B cell (primary cell): ENCODE data around the gene ESRRB. TPM values are rescaled to one million over a fixed set of nuclear protein-coding genes. Genes with fewer than 3 reads are reported as not detected.

Experiments
- ATAC-seq: fragments of 200-7000 bp; cut with Tn5 transposase; one replicate; pipeline ENCODE4 v1.10.0; 2021; ENCODE audit warnings: low read depth, mild to moderate bottlenecking, moderate number of reproducible peaks, moderate library complexity
- CTCF ChIA-PET: fragments of 350-600 bp; sonication (Branson Sonifier 250); formaldehyde crosslinking; loops from one replicate; lab custom pipeline; 2021; ENCODE audit warnings: antibody characterized with exemption, inconsistent platforms; lab: Charles Lee
- POLR2A ChIA-PET: fragments of 350-600 bp; sonication (Branson Sonifier 250); formaldehyde crosslinking; loops from one replicate; lab custom pipeline; 2021; ENCODE audit warnings: antibody characterized with exemption; lab: Charles Lee
- DNase-seq: peaks from one replicate; pipeline ENCODE4 v3.0.0; 2013
- H2AFZ ChIP-seq: 2 replicates; pipeline ENCODE4 v1.6.1; 2012; ENCODE audit warnings: mild to moderate bottlenecking, low read depth, low read length; ENCODE audit not compliant: insufficient read depth, poor library complexity, severe bottlenecking
- H3K27ac ChIP-seq, 2 donors: 1 replicate in 1 of 2; 2 replicates in 1 of 2; pipeline ENCODE4 v1.5.1; 2012 to 2013; ENCODE audit warnings: low read length in 2 of 2, mild to moderate bottlenecking in 2 of 2, moderate library complexity in 1 of 2
- H3K27me3 ChIP-seq, 4 experiments: fragments of 200-600 bp in 1 of 4; sonication (generic) in 1 of 4; replicated peaks in 1 of 4; 1 replicate in 2 of 4; 2 replicates in 2 of 4; pipeline versions ENCODE4 v1.6.1 to v1.7.0; 2013 to 2016; ENCODE audit warnings: low read length in 3 of 4, mild to moderate bottlenecking in 2 of 4, mixed read lengths in 1 of 4, moderate library complexity in 1 of 4; ENCODE audit not compliant: insufficient read depth in 4 of 4, control insufficient read depth in 3 of 4; ENCODE audit errors: control extremely low read depth in 1 of 4
- H3K36me3 ChIP-seq, 2 experiments: replicated peaks in 1 of 2; 1 replicate in 1 of 2; 2 replicates in 1 of 2; pipeline versions ENCODE4 v1.6.1 to v1.7.1; 2013; ENCODE audit warnings: low read length in 1 of 2; ENCODE audit not compliant: insufficient read depth in 2 of 2, control insufficient read depth in 1 of 2; ENCODE audit errors: control extremely low read depth in 1 of 2, extremely low read depth in 1 of 2
- H3K4me1 ChIP-seq, 2 donors: fragments of 200-600 bp in 1 of 2; sonication (generic) in 1 of 2; 1 replicate in 1 of 2; 2 replicates in 1 of 2; pipeline versions ENCODE4 v1.5.1 to v1.6.1; 2013 to 2017; ENCODE audit warnings: low read length in 2 of 2; ENCODE audit not compliant: control insufficient read depth in 2 of 2, insufficient read depth in 2 of 2
- H3K4me2 ChIP-seq: replicated peaks from 2 replicates; pipeline ENCODE3; 2012; ENCODE audit warnings: mild to moderate bottlenecking, low read depth, low read length; ENCODE audit not compliant: poor library complexity, severe bottlenecking
- H3K4me3 ChIP-seq, 5 experiments: fragments of 200-600 bp in 1 of 5; sonication (generic) in 1 of 5; 1 replicate in 3 of 5; 2 replicates in 2 of 5; pipeline versions ENCODE4 v1.5.1 to v1.7.0; 2011 to 2016; ENCODE audit warnings: low read length in 4 of 5, mild to moderate bottlenecking in 4 of 5, low read depth in 2 of 5, control low read depth in 1 of 5, moderate library complexity in 1 of 5; ENCODE audit not compliant: insufficient read depth in 1 of 5; ENCODE audit errors: control extremely low read depth in 1 of 5, extremely low read depth in 1 of 5
- H3K79me2 ChIP-seq: fragments of 200-600 bp; sonication (generic); one replicate; pipeline ENCODE4 v1.6.0; 2016; ENCODE audit warnings: low read length; ENCODE audit not compliant: control insufficient read depth, insufficient read depth
- H3K9ac ChIP-seq: fragments of 200-600 bp; sonication (generic); 2 replicates; pipeline ENCODE4 v1.6.1; 2017; ENCODE audit warnings: mild to moderate bottlenecking, low read length, moderate library complexity
- H3K9me3 ChIP-seq, 3 donors: one replicate each; pipeline versions ENCODE4 v1.6.1 to v1.7.1; 2013; ENCODE audit warnings: low read length in 2 of 3; ENCODE audit not compliant: control insufficient read depth in 2 of 3, insufficient read depth in 1 of 3; ENCODE audit errors: control extremely low read depth in 1 of 3
- H4K20me1 ChIP-seq: 2 replicates; pipeline ENCODE4 v1.6.0; 2012; ENCODE audit warnings: mild to moderate bottlenecking, low read length; ENCODE audit not compliant: insufficient read depth, control insufficient read depth, poor library complexity, severe bottlenecking
- H3K27ac Mint-ChIP-seq: one replicate; pipeline ENCODE4 v1.8.0; 2021; ENCODE audit warnings: mixed read lengths
- H3K27me3 Mint-ChIP-seq: one replicate; pipeline ENCODE4 v1.8.0; 2021; ENCODE audit warnings: mixed read lengths
- H3K4me1 Mint-ChIP-seq: one replicate; pipeline ENCODE4 v1.8.0; 2021; ENCODE audit warnings: mixed read lengths
- H3K4me3 Mint-ChIP-seq: one replicate; pipeline ENCODE4 v1.8.0; 2021; ENCODE audit warnings: mixed read lengths
- H3K9me3 Mint-ChIP-seq: one replicate; pipeline ENCODE4 v1.8.0; 2022; ENCODE audit warnings: mixed read lengths; ENCODE audit not compliant: insufficient read depth
- CTCF ChIP-seq: fragments of 200-600 bp; IDR thresholded peaks from one replicate; pipeline ENCODE4 v1.8.0; 2022; ENCODE audit warnings: antibody characterized with exemption, mild to moderate bottlenecking
- EZH2 ChIP-seq: IDR thresholded peaks from 2 replicates; pipeline ENCODE4 v1.6.1; 2012; ENCODE audit warnings: borderline replicate concordance, low read depth, mild to moderate bottlenecking, moderate library complexity, low read length; ENCODE audit not compliant: insufficient read depth, poor library complexity, severe bottlenecking
- WGBS: methylation state at CpG from one replicate; pipeline ENCODE4 v1.1.5; 2013; ENCODE audit warnings: missing lambda C conversion rate; ENCODE audit not compliant: insufficient coverage; 5-methylcytosine and 5-hydroxymethylcytosine counted together
- intact Hi-C: fragments of 100-400 bp; cut with micrococcal nuclease; formaldehyde crosslinking; loops from one replicate; pipeline ENCODE4 v1.10.0; 2022
- polyA plus RNA-seq: library from polyadenylated mRNA; depleted of rRNA; stranded (reverse); fragments of >200 nt; gene quantifications from 2 replicates; pipeline ENCODE4 v1.2.3, GENCODE V29; 2012
- total RNA-seq, 2 donors: library from RNA; stranded (reverse); fragments of 120-200 nt in 1 of 2; gene quantifications; 1 replicate in 1 of 2; 2 replicates in 1 of 2; pipeline versions ENCODE4 v1.2.3 to v1.2.4, GENCODE V29; 2013 to 2022

ESRRB gene
- total and polyA plus RNA-seq, 2 donors (not counting 1 experiment from before 2014, with no cell fraction given), result 0.13 TPM; not detected in 1

DNA sequence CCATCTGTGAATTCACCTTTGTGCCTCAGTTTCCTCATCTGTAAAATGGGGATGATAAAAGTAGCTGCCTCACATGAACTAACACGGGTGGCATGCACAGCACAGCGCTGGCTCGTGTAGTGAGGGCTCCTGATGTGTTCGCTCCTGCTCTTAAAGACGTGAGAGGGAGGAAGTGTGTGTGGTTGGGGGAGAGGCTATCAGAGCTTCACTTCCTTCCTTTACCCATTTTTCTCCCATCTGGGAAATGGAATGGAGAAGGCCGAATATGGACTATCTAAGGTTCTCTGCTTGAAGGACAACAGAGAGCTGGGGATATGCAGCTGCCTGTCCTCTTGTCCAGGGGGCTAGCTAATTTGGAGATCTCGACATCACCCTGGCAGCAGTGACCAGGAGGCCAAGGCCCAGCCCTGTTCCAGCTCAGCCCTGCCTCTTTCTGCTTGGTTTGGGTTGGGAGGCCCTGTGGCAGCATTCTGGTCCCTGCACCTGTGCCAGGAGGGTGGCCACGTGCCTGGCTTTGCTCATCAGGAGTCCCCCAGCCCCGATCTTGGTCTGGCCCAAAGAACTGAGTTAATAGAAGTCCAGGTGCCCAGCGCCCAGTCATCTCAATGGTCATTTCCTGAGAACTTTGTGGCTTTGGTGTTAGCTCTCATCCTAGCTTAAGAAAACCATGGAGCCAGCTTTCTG, 44.5 kb upstream of the ESRRB start:
- H3K27ac ChIP-seq, result no peak overlapping the region
- intact Hi-C loops, result no loop called here
- no peak for ATAC-seq
- no peak overlapping the region for H3K4me2 ChIP-seq
- 42% methylated on average over 8 of the region's 10 CpGs for WGBS
- DNase-seq, result no peak
- no peaks in the 10 kb centered on the region for H4K20me1 ChIP-seq
- TF ChIP-seq EZH2, result no peak
- TF ChIP-seq CTCF, result no peak
- H3K9me3 ChIP-seq, result no peaks in the 10 kb centered on the region
- H3K27me3 Mint-ChIP-seq, result peaks cover 35% of the 10 kb centered on the region
- peaks cover 0 to 21% (median 8%) of the 10 kb centered on the region in 4 experiments for H3K27me3 ChIP-seq
- H3K36me3 ChIP-seq, result no peaks in the 10 kb centered on the region
- H2AFZ ChIP-seq, result no peak overlapping the region
- no peaks in the 10 kb centered on the region for H3K79me2 ChIP-seq
- H3K4me3 ChIP-seq, result no peak overlapping the region
- H3K9ac ChIP-seq, result no peak overlapping the region
- POLR2A ChIA-PET, result no interaction called here
- no peak overlapping the region for H3K4me3 Mint-ChIP-seq
- CTCF ChIA-PET, result no interaction called here
- H3K4me1 Mint-ChIP-seq, result peaks cover 2% of the 10 kb centered on the region
- H3K27ac Mint-ChIP-seq, result no peak overlapping the region
- no peaks in the 10 kb centered on the region for H3K4me1 ChIP-seq
- H3K9me3 Mint-ChIP-seq, result no peaks in the 10 kb centered on the region

DNA sequence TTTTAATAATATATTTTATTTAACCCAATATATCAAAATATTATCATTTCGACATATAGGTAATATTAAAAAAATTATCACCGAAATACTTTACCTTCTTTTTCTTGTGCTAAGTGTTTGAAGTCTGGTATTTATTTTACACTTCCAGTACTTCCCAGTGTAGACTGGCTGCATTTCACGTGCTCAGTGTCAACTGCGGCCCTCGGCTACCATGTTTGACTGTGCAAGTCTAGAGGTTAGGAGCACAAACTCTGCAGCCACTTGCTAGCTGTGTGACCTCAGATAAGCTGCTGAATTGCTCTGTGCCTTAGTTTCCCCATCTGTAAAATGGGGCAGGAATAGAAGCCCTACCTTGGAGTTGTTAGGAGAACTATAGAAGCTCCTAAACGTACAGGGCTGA, 42.3 kb upstream of the ESRRB start:
- Mint-ChIP-seq H3K9me3 (no peaks in the 10 kb centered on the region), H3K27ac (no peak overlapping the region), H3K4me1 (peaks cover 2% of the 10 kb centered on the region), H3K27me3 (peaks cover 29% of the 10 kb centered on the region), H3K4me3 (no peak overlapping the region)
- peaks cover 0 to 3% (median 0%) of the 10 kb centered on the region in 3 donors for H3K9me3 ChIP-seq
- H3K4me1 ChIP-seq, result no peaks in the 10 kb centered on the region
- DNase-seq (no peak), ATAC-seq (no peak)
- intact Hi-C loops, result no loop called here
- no peak overlapping the region for H3K4me2 ChIP-seq
- no peaks in the 10 kb centered on the region for H4K20me1 ChIP-seq
- no peak overlapping the region for H3K9ac ChIP-seq
- no peak overlapping the region for H3K27ac ChIP-seq
- no peaks in the 10 kb centered on the region for H3K79me2 ChIP-seq
- H3K36me3 ChIP-seq, result no peaks in the 10 kb centered on the region
- no peak for TF ChIP-seq CTCF
- TF ChIP-seq EZH2, result no peak
- WGBS, result 100% methylated on average over 2 of the region's 6 CpGs
- H3K4me3 ChIP-seq, result no peak overlapping the region
- POLR2A ChIA-PET, result no interaction called here
- peaks cover 0 to 16% (median 7%) of the 10 kb centered on the region in 4 experiments for H3K27me3 ChIP-seq
- CTCF ChIA-PET, result interaction anchor here (1.3 kb wide), 1 partner anchor 284 kb away, joined by 3 read pairs; no protein-coding TSS in a partner anchor
- H2AFZ ChIP-seq, result no peak overlapping the region
